Right lobe of liver (tissue), 6 donors: Measurements from ENCODE around the gene SNRPA1. TPM values are rescaled to one million over a fixed set of nuclear protein-coding genes. Genes with fewer than 3 reads are reported as not detected.
A peak's percentile ranks its signal among the peaks of the same experiment; 100 is the strongest.

Source experiments
- ATAC-seq, 4 donors: fragments of 200-7000 bp; cut with Tn5 transposase; one replicate each; pipeline ENCODE4 v1.9.1; 2020; ENCODE audit warnings: mild to moderate bottlenecking in 4 of 4, moderate library complexity in 4 of 4
- DNase-seq, 3 donors: peaks; one replicate each; pipeline ENCODE4 v3.0.0-alpha.2; 2020
- H3K27ac ChIP-seq, 3 donors: fragments of 200-600 bp; one replicate each; pipeline ENCODE4 v1.8.0; 2022
- H3K27me3 ChIP-seq, 2 donors: fragments of 200-600 bp; one replicate each; pipeline ENCODE4 v1.8.0; 2022
- H3K36me3 ChIP-seq, 4 donors: fragments of 200-600 bp; sonication (generic) in 1 of 4; one replicate each; pipeline versions ENCODE4 v1.5.1 to v1.8.0; 2017 to 2022; ENCODE audit warnings: control low read depth in 1 of 4
- H3K4me1 ChIP-seq, 4 donors: fragments of 200-600 bp; sonication (generic) in 1 of 4; one replicate each; pipeline versions ENCODE4 v1.5.1 to v1.8.0; 2017 to 2022; ENCODE audit warnings: control low read depth in 1 of 4
- H3K4me3 ChIP-seq, 3 donors: fragments of 200-600 bp; one replicate each; pipeline ENCODE4 v1.8.0; 2022
- H3K9me3 ChIP-seq, 4 donors: fragments of 200-600 bp; sonication (generic) in 1 of 4; one replicate each; pipeline versions ENCODE4 v1.5.1 to v1.8.0; 2017 to 2022; ENCODE audit warnings: control low read depth in 1 of 4
- POLR2A ChIP-seq: fragments of 450-650 bp; IDR thresholded peaks from one replicate; pipeline ENCODE4 v1.6.1; 2017; ENCODE audit warnings: antibody characterized with exemption, mild to moderate bottlenecking
- WGBS: methylation state at CpG from one replicate; pipeline ENCODE4 v1.1.6; 2018; ENCODE audit warnings: low coverage, low lambda C conversion rate; ENCODE audit not compliant: insufficient coverage; ENCODE audit errors: missing lambda C conversion rate; 5-methylcytosine and 5-hydroxymethylcytosine counted together
- intact Hi-C, 2 donors: fragments of 100-400 bp; cut with DNase I; formaldehyde crosslinking; loops; one replicate each; pipeline versions ENCODE4 v1.11.2 to v1.14.1; 2022
- total RNA-seq, 6 experiments: library from RNA; depleted of rRNA in 2 of 6; stranded (reverse); fragments of >200 nt in 2 of 6; fragmentation: NEBNext Ultra II Directional in 3 of 6; extraction: Animal tissue kit (Norgen Biotek cat#: 25700) in 3 of 6; gene quantifications; one replicate each; pipeline versions ENCODE4 v1.1.0 to v1.2.4, GENCODE V29; 2016 to 2023
- TF ChIP-seq, protein P1 (sequence below), 4 donors: fragments of 200-600 bp in 3 of 4; fragments of 450-650 bp in 1 of 4; IDR thresholded peaks; one replicate each; pipeline versions ENCODE4 v1.5.1 to v1.8.0; 2016 to 2022; ENCODE audit warnings: antibody characterized with exemption in 4 of 4, mild to moderate bottlenecking in 2 of 4
- donor health status: DM: no; HTN: yes; CAD: no.
- donor health status: DM: no; HTN: no; CAD: no.
- donor health status: DM: no; HTN: no; CAD: no.
- donor health status: DM: no; HTN: yes; CAD: no.
- donor health status: DM: no; HTN: yes; CAD: no.

SNRPA1 gene
- total RNA-seq, 6 experiments from 2014 or later, result 17.7 to 28.6 (median 24.1) TPM

- no peaks in the 10 kb centered on the region for H3K9me3 ChIP-seq
- H3K27ac ChIP-seq, result no peak overlapping the region
- no peak for DNase-seq
- 60% methylated on average over 4 of the region's 4 CpGs for WGBS
- H3K4me1 ChIP-seq, result no peaks in the 10 kb centered on the region
- H3K27me3 ChIP-seq, result no peaks in the 10 kb centered on the region
- TF ChIP-seq POLR2A, result no peak
- TF ChIP-seq, protein P1, sequence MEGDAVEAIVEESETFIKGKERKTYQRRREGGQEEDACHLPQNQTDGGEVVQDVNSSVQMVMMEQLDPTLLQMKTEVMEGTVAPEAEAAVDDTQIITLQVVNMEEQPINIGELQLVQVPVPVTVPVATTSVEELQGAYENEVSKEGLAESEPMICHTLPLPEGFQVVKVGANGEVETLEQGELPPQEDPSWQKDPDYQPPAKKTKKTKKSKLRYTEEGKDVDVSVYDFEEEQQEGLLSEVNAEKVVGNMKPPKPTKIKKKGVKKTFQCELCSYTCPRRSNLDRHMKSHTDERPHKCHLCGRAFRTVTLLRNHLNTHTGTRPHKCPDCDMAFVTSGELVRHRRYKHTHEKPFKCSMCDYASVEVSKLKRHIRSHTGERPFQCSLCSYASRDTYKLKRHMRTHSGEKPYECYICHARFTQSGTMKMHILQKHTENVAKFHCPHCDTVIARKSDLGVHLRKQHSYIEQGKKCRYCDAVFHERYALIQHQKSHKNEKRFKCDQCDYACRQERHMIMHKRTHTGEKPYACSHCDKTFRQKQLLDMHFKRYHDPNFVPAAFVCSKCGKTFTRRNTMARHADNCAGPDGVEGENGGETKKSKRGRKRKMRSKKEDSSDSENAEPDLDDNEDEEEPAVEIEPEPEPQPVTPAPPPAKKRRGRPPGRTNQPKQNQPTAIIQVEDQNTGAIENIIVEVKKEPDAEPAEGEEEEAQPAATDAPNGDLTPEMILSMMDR (IDR thresholded peaks at IDR 0.05), result no peak
- intact Hi-C loops, result loop anchor here (5.0 to 10.0 kb wide), 2 partner anchors 175 to 338 kb away; no protein-coding TSS in a partner anchor
- H3K36me3 ChIP-seq, result no peaks in the 10 kb centered on the region
- no peak overlapping the region for H3K4me3 ChIP-seq
- ATAC-seq, result no peak
Observed at GRCh38 chr15:101262551-101262950, 32.5 kb downstream of the SNRPA1 start.

- DNase-seq (no peak), ATAC-seq (peak; percentile 80 to 89 (median 84))
- TF ChIP-seq, protein P1 (IDR thresholded peaks at IDR 0.05), result peak; percentile 85 to 94 (median 88)
- no peak for TF ChIP-seq POLR2A
- intact Hi-C loops, result loop anchor here (5.0 kb wide), 1 partner anchor 246 kb away; no protein-coding TSS in a partner anchor
- no peak overlapping the region for H3K27ac ChIP-seq
- H3K4me3 ChIP-seq, result no peak overlapping the region
- H3K9me3 ChIP-seq, result no peaks in the 10 kb centered on the region
- WGBS, result 27% methylated on average over 9 of the region's 11 CpGs
- H3K36me3 ChIP-seq, result no peaks in the 10 kb centered on the region
- no peaks in the 10 kb centered on the region for H3K4me1 ChIP-seq
- H3K27me3 ChIP-seq, result no peaks in the 10 kb centered on the region
Observed at GRCh38 chr15:101258238-101259144, 36.6 kb downstream of the SNRPA1 start.

- no peaks in the 10 kb centered on the region for H3K27me3 ChIP-seq
- intact Hi-C loops, result loop anchor here (5.0 kb wide), 1 partner anchor 244 kb away; no protein-coding TSS in a partner anchor
Observed at GRCh38 chr15:101256757-101257156, 38.3 kb downstream of the SNRPA1 start.

DNA sequence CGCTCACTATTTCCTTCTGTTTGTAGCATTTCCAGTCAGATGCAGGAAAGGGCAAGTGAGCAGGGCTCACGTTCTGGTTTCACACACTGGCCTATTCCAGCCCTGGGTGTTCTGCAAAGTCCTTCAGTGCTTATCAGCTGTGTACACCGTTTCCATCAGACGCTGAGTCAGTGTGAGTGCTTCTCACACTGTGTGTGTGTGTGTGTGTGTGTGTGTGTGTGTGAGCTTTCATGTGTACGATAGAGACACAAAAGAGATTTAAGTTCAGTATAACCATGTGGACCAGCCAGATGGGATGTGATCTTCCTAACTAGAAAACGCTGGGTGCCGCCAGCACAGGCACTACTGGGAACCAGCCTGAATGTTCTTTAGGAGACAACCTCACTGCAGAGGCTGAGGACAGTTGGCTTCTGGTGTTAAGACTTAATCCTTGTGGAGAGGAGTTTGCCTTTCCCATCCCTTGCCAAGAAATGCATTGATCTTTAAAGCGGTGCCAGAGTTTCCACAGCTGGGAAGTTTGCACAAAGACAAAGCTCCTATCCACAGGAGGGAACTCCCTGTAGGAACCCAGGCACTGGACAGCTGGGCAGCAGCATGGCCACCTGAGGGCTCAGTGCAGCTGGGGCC, 39.3 kb downstream of the SNRPA1 start:
- peak in 3 of 4 donors; percentile 7 to 55 (median 40) for ATAC-seq
- Histone ChIP-seq H3K27me3 (no peaks in the 10 kb centered on the region), H3K4me1 (peaks cover 0 to 8% (median 0%) of the 10 kb centered on the region in 4 donors), H3K9me3 (no peaks in the 10 kb centered on the region), H3K4me3 (no peak overlapping the region), H3K36me3 (no peaks in the 10 kb centered on the region), H3K27ac (no peak overlapping the region)
- WGBS, result 35% methylated on average over 3 of the region's 8 CpGs
- TF ChIP-seq POLR2A, result no peak
- TF ChIP-seq, protein P1 (IDR thresholded peaks at IDR 0.05), result no peak
- DNase-seq, result peak in 1 of 3 donors; percentile 22
- intact Hi-C loops, result loop anchor here (5.0 kb wide), 1 partner anchor 243 kb away; no protein-coding TSS in a partner anchor

More at GRCh38 chr15:101256757-101257156, 38.3 kb downstream of the SNRPA1 start:
- no peaks in the 10 kb centered on the region for H3K36me3 ChIP-seq
- DNase-seq (no peak), ATAC-seq (no peak)
- H3K27ac ChIP-seq, result no peak overlapping the region
- no peaks in the 10 kb centered on the region for H3K9me3 ChIP-seq
- no peak for TF ChIP-seq POLR2A
- TF ChIP-seq, protein P1 (IDR thresholded peaks at IDR 0.05), result no peak
- 81% methylated on average over 6 of the region's 6 CpGs for WGBS
- no peak overlapping the region for H3K4me3 ChIP-seq
- peaks cover 0 to 6% (median 0%) of the 10 kb centered on the region in 4 donors for H3K4me1 ChIP-seq
